ENCODE data around the gene ADAMTS10.

- TF ChIP-seq CTCF (IDR thresholded peaks at IDR 0.05; ENCODE audit: poor library complexity) = no peak
- no peak for TF ChIP-seq EZH2 (IDR thresholded peaks at IDR 0.05; ENCODE audit: borderline replicate concordance)
- TF ChIP-seq EZH2phosphoT487 (IDR thresholded peaks at IDR 0.05; ENCODE audit: low read depth, severe bottlenecking, unreplicated experiment) = no peak
These were observed 25.3 kb downstream of the ADAMTS10 start for GRCh38 chr19:8584965-8585893.
